Measurements from ENCODE around the gene GJD2. TPM values are rescaled to one million over a fixed set of nuclear protein-coding genes. Genes with fewer than 3 reads are reported as not detected.
A peak's percentile ranks its signal among the peaks of the same experiment; 100 is the strongest.

GJD2 gene
- not detected for total RNA-seq

- intact Hi-C loops (cut with DNase I) = no loop called here
- no peak for DNase-seq (ENCODE audit: low spot score)
- no peak for ATAC-seq
These were observed at the start of gene GJD2 for GRCh38 chr15:34754674-34755418. Gene GJD2 (minus strand): TSS chr15:34754998. CDS start chr15:34754488, 510 bp downstream.

- intact Hi-C loops (cut with DNase I) = loop anchor here (2.0 kb wide), 1 partner anchor 43 kb away; no protein-coding TSS in a partner anchor
These were observed 49.3 kb upstream of the GJD2 start for GRCh38 chr15:34804113-34804512.

GRCh38 chr15:34802803-34803750, 48.3 kb upstream of the GJD2 start:
- DNase-seq (ENCODE audit: low spot score) (no peak), ATAC-seq (no peak)

More at GRCh38 chr15:34804113-34804512, 49.3 kb upstream of the GJD2 start:
- ATAC-seq = no peak
- no peak for DNase-seq (ENCODE audit: low spot score)

GRCh38 chr15:34802371-34802770, 47.6 kb upstream of the GJD2 start:
- no peak for ATAC-seq
- DNase-seq (ENCODE audit: low spot score) = no peak
- intact Hi-C loops (cut with DNase I) = no loop called here

More at GRCh38 chr15:34802803-34803750, 48.3 kb upstream of the GJD2 start:
- intact Hi-C loops (cut with DNase I) = no loop called here

GRCh38 chr15:34799149-34800101, 44.6 kb upstream of the GJD2 start:
- ATAC-seq = peak; percentile 36
- intact Hi-C loops (cut with DNase I) = no loop called here
- DNase-seq (ENCODE audit: low spot score) = peak; percentile 76

- intact Hi-C loops (cut with DNase I) = no loop called here
- DNase-seq (ENCODE audit: low spot score) = no peak
- no peak for ATAC-seq
These were observed 42.1 kb upstream of the GJD2 start for GRCh38 chr15:34796847-34797435.

GRCh38 chr15:34795267-34796081, 40.7 kb upstream of the GJD2 start, which contains the start of gene ACTC1:
Gene ACTC1 (minus strand): TSS chr15:34795549. CDS start chr15:34794808, 741 bp downstream.
- ATAC-seq (peak; percentile 48), DNase-seq (ENCODE audit: low spot score) (peak; percentile 60)
- intact Hi-C loops (cut with DNase I) = no loop called here

- DNase-seq (ENCODE audit: low spot score) (no peak), ATAC-seq (no peak)
- intact Hi-C loops (cut with DNase I) = no loop called here
These were observed 39.9 kb upstream of the GJD2 start for GRCh38 chr15:34794590-34795206.

GRCh38 chr15:34793901-34794300, 39.1 kb upstream of the GJD2 start:
- intact Hi-C loops (cut with DNase I) = no loop called here
- DNase-seq (ENCODE audit: low spot score) (no peak), ATAC-seq (no peak)

- intact Hi-C loops (cut with DNase I) = no loop called here
- no peak for ATAC-seq
- DNase-seq (ENCODE audit: low spot score) = no peak
These were observed 38.3 kb upstream of the GJD2 start for GRCh38 chr15:34793071-34793470.

- DNase-seq (ENCODE audit: low spot score) (no peak), ATAC-seq (no peak)
- intact Hi-C loops (cut with DNase I) = no loop called here
These were observed 36.9 kb upstream of the GJD2 start for GRCh38 chr15:34791701-34792100.

GRCh38 chr15:34790121-34790520, 35.3 kb upstream of the GJD2 start:
- DNase-seq (ENCODE audit: low spot score) (no peak), ATAC-seq (no peak)
- intact Hi-C loops (cut with DNase I) = no loop called here

GRCh38 chr15:34789326-34789725, 34.5 kb upstream of the GJD2 start:
- intact Hi-C loops (cut with DNase I) = no loop called here
- ATAC-seq = no peak
- no peak for DNase-seq (ENCODE audit: low spot score)

GRCh38 chr15:34786206-34786605, 31.4 kb upstream of the GJD2 start:
- intact Hi-C loops (cut with DNase I) = no loop called here
- DNase-seq (ENCODE audit: low spot score) = no peak

GRCh38 chr15:34783991-34784390, 29.2 kb upstream of the GJD2 start:
- DNase-seq (ENCODE audit: low spot score) (no peak), ATAC-seq (no peak)
- intact Hi-C loops (cut with DNase I) = no loop called here

More at GRCh38 chr15:34786206-34786605, 31.4 kb upstream of the GJD2 start:
- ATAC-seq = no peak

GRCh38 chr15:34783431-34783830, 28.6 kb upstream of the GJD2 start:
- intact Hi-C loops (cut with DNase I) = no loop called here
- no peak for ATAC-seq

GRCh38 chr15:34782901-34783300, 28.1 kb upstream of the GJD2 start:
- no peak for ATAC-seq
- no peak for DNase-seq (ENCODE audit: low spot score)
- intact Hi-C loops (cut with DNase I) = no loop called here

More at GRCh38 chr15:34783431-34783830, 28.6 kb upstream of the GJD2 start:
- no peak for DNase-seq (ENCODE audit: low spot score)
